PC-3 (cell line): ENCODE measurements around the gene MEAF6. TPM values are rescaled to one million over a fixed set of nuclear protein-coding genes. Genes with fewer than 3 reads are reported as not detected.
"Not testable (repeated sequence)": the region's sequence is repeated elsewhere in the genome, so short reads cannot be mapped to it uniquely, and the experiment has no call there.

ENCODE experiments used
- ATAC-seq: fragments of 200-7000 bp; cut with Tn5 transposase; 2 replicates; pipeline ENCODE4 v1.9.1; 2020; ENCODE audit warnings: mild to moderate bottlenecking, moderate library complexity
- BruUV-seq: library from RNA; stranded (reverse); fragments of 400-500 nt; replicated peaks from 2 replicates; lab custom pipeline; 2021; lab: Mats Ljungman, UMichigan
- CTCF ChIA-PET: fragments of 300-600 bp; sonication (Branson Sonifier 250); formaldehyde crosslinking; loops from one replicate; lab custom pipeline; 2022; ENCODE audit warnings: antibody characterized with exemption; lab: Charles Lee
- POLR2A ChIA-PET: fragments of 300-600 bp; sonication (Branson Sonifier 250); formaldehyde crosslinking; loops from one replicate; lab custom pipeline; 2022; ENCODE audit warnings: antibody characterized with exemption; ENCODE audit not compliant: unreplicated experiment; lab: Charles Lee
- DNase-seq: peaks from one replicate; pipeline ENCODE4 v3.0.0-alpha.2; 2015
- H2AFZ ChIP-seq: fragments of 300-600 bp; sonication (generic); 2 replicates; pipeline ENCODE4 v1.6.0; 2016; ENCODE audit warnings: antibody characterized with exemption, low read length
- H3F3A ChIP-seq: fragments of 300-600 bp; sonication (generic); one replicate; pipeline ENCODE4 v1.6.0; 2017; ENCODE audit warnings: antibody characterized with exemption, low read length, control low read depth, mild to moderate bottlenecking; ENCODE audit not compliant: unreplicated experiment
- H3K27ac ChIP-seq: fragments of 300-600 bp; sonication (generic); 2 replicates; pipeline ENCODE4 v1.5.1; 2016; ENCODE audit warnings: mild to moderate bottlenecking, low read length
- H3K27me3 ChIP-seq: fragments of 300-600 bp; sonication (generic); 2 replicates; pipeline ENCODE4 v1.6.1; 2016; ENCODE audit warnings: low read length, mixed read lengths
- H3K36me3 ChIP-seq: fragments of 300-600 bp; sonication (generic); 2 replicates; pipeline ENCODE4 v1.6.1; 2016; ENCODE audit warnings: low read depth, mixed run types, low read length, mixed read lengths
- H3K4me1 ChIP-seq: fragments of 300-600 bp; sonication (generic); 2 replicates; pipeline ENCODE4 v1.5.1; 2016; ENCODE audit warnings: low read length; ENCODE audit not compliant: insufficient read depth
- H3K4me2 ChIP-seq: fragments of 300-600 bp; sonication (generic); 2 replicates; pipeline ENCODE4 v1.6.0; 2016; ENCODE audit warnings: low read length
- H3K4me3 ChIP-seq: fragments of 300-600 bp; sonication (generic); 2 replicates; pipeline ENCODE4 v1.5.1; 2016; ENCODE audit warnings: mild to moderate bottlenecking, low read length, mixed read lengths
- H3K79me2 ChIP-seq: fragments of 300-600 bp; sonication (generic); 2 replicates; pipeline ENCODE4 v1.6.1; 2017; ENCODE audit warnings: low read length, mixed read lengths
- H3K9ac ChIP-seq: fragments of 300-600 bp; sonication (generic); 2 replicates; pipeline ENCODE4 v1.6.0; 2016; ENCODE audit warnings: mild to moderate bottlenecking, low read length
- H3K9me2 ChIP-seq: fragments of 300-600 bp; sonication (generic); replicated peaks from 2 replicates; pipeline ENCODE4 v1.6.1; 2016; ENCODE audit warnings: mixed run types, low read length, mixed read lengths
- H3K9me3 ChIP-seq: fragments of 300-600 bp; sonication (generic); 2 replicates; pipeline ENCODE4 v1.6.1; 2016; ENCODE audit warnings: low read length, mixed read lengths
- H4K20me1 ChIP-seq: fragments of 300-600 bp; sonication (generic); 2 replicates; pipeline ENCODE4 v1.6.1; 2016; ENCODE audit warnings: low read length, mixed read lengths
- CTCF ChIP-seq: fragments of 300-600 bp; sonication (generic); conservative IDR thresholded peaks from 2 replicates; pipeline ENCODE4 v1.5.1; 2017; ENCODE audit warnings: antibody characterized with exemption, low read depth, mild to moderate bottlenecking, low read length
- EZH2 ChIP-seq: fragments of 300-600 bp; sonication (generic); IDR thresholded peaks from one replicate; pipeline ENCODE4 v1.6.1; 2017; ENCODE audit warnings: antibody characterized with exemption, mild to moderate bottlenecking, low read length; ENCODE audit not compliant: unreplicated experiment
- EZH2phosphoT487 ChIP-seq: fragments of 300-600 bp; sonication (generic); IDR thresholded peaks from 2 replicates; pipeline ENCODE4 v1.6.1; 2018; ENCODE audit warnings: mild to moderate bottlenecking, antibody characterized with exemption, low read length, borderline replicate concordance
- intact Hi-C: fragments of 100-400 bp; cut with micrococcal nuclease; formaldehyde crosslinking; loops from 2 replicates; pipeline ENCODE4 v1.9.0; 2023
- total RNA-seq: library from RNA; depleted of rRNA; stranded (reverse); fragments of >200 nt; gene quantifications from 2 replicates; pipeline ENCODE4 v1.2.3, GENCODE V29; 2014

MEAF6 gene
- total RNA-seq, 1 experiment from 2014 or later, result 87.0 TPM

- no peak overlapping the region for H2AFZ ChIP-seq
- no peaks in the 10 kb centered on the region for H3K9me3 ChIP-seq
- ATAC-seq, result peak; percentile 57
- peaks cover 12% of the 10 kb centered on the region; the same call in 1 of the 2 replicates for H3K4me1 ChIP-seq
- no peak overlapping the region for H3K9ac ChIP-seq
- peak; percentile 54 for DNase-seq
- no peaks in the 10 kb centered on the region for H3K9me2 ChIP-seq
- H3F3A ChIP-seq, result peaks cover 8% of the 10 kb centered on the region
- CTCF ChIA-PET, result interaction anchor here (1.1 to 1.6 kb wide), 3 partner anchors 14 to 51 kb away, joined by 6 to 7 read pairs (median 6); no protein-coding TSS in a partner anchor
- H3K27me3 ChIP-seq, result no peaks in the 10 kb centered on the region
- TF ChIP-seq CTCF (peak; percentile 54), EZH2phosphoT487 (no peak), EZH2 (no peak)
- H3K36me3 ChIP-seq, result peaks cover 34% of the 10 kb centered on the region
- intact Hi-C loops, result no loop called here
- H4K20me1 ChIP-seq, result 0 out of 2 replicates have a peak, but pooled peaks cover 10% of the 10 kb centered on the region
- BruUV-seq, result no TSS peak
- H3K27ac ChIP-seq, result no peak overlapping the region
- POLR2A ChIA-PET, result no interaction called here
- H3K4me2 ChIP-seq, result no peak overlapping the region
- H3K4me3 ChIP-seq, result no peak overlapping the region
- H3K79me2 ChIP-seq, result peaks cover 37% of the 10 kb centered on the region
Measured at GRCh38 chr1:37509181-37509580, 5.4 kb downstream of the MEAF6 start.

DNA sequence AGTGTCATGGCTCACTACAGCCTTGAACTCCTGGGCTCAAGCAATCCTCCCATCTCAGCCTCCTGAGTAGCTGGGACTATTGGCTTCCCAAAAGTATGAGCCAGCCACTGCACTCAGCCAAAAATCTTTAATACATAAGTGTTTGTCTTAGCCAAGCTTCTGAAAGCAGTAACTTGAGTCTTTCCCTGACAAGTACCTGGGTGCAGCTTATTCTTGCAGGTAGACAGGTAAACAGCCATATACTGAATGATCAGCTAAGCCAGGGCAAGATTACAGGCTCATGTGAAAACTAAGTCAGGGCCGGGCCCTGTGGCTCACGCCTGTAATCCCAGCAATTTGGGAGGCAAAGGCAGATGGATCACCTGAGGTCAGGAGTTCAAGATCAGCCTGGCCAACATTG lies 7.8 kb downstream of the MEAF6 start:
- Histone ChIP-seq H4K20me1 (0 out of 2 replicates have a peak, but pooled peaks cover 5% of the 10 kb centered on the region), H3K27ac (no peak overlapping the region), H3K4me2 (no peak overlapping the region), H3K36me3 (peaks cover 36% of the 10 kb centered on the region), H3K9me3 (no peaks in the 10 kb centered on the region), H3K79me2 (peaks cover 14% of the 10 kb centered on the region), H3F3A (peaks cover 8% of the 10 kb centered on the region), H3K4me1 (no peaks in the 10 kb centered on the region), H3K9ac (no peak overlapping the region), H3K4me3 (no peak overlapping the region), H2AFZ (no peak overlapping the region), H3K9me2 (no peaks in the 10 kb centered on the region), H3K27me3 (no peaks in the 10 kb centered on the region)
- ChIA-PET POLR2A (no interaction called here), CTCF (no interaction called here)
- TF ChIP-seq EZH2 (no peak), CTCF (no peak), EZH2phosphoT487 (no peak)
- no peak for DNase-seq
- intact Hi-C loops, result no loop called here
- ATAC-seq, result no peak
- BruUV-seq, result no TSS peak

- H3F3A ChIP-seq, intact Hi-C loops, DNase-seq, H3K27me3 ChIP-seq, H3K9ac ChIP-seq, H3K79me2 ChIP-seq, H3K27ac ChIP-seq, POLR2A ChIA-PET, H3K4me3 ChIP-seq, H3K4me2 ChIP-seq, BruUV-seq, H3K9me3 ChIP-seq, H3K9me2 ChIP-seq, ATAC-seq, H2AFZ ChIP-seq, H4K20me1 ChIP-seq: not testable (repeated sequence)
- H3K36me3 ChIP-seq, result peaks cover 38% of the 10 kb centered on the region
- CTCF ChIA-PET, result interaction anchor here (0.6 kb wide), 1 partner anchor 100 kb away, joined by 3 read pairs; no protein-coding TSS in a partner anchor
- peaks cover 31% of the 10 kb centered on the region for H3K4me1 ChIP-seq
Measured at GRCh38 chr1:37502791-37503190, 11.8 kb downstream of the MEAF6 start.
